ENCODE data around the gene KSR2. TPM values are rescaled to one million over a fixed set of nuclear protein-coding genes. Genes with fewer than 3 reads are reported as not detected.

The KSR2 gene
- total and polyA plus RNA-seq, 10 of the 15 experiments (the other 5 are each of a cell fraction or from before 2014, with no cell fraction given): under 0.01 to 1.5 (median 0.01) TPM; not detected in 3

DNA sequence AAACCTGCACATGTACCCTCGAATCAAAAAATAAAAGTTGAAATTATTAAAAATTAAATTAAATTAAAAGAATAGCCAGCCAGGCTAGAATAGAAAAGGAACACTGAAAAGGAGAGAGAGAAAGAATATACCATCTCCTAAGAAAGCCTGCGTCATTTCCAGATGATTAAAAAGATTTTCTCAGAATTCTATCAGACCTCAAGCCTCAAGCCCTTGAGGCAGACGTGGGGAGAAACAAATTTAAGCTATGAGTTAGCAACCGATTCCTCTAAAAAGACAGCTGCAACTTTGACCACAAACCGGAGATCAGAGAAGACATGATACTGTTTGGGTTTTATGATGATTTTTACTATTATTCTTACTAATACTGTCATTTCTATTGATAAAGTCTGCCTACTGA lies 138.3 kb downstream of the KSR2 start (continued):
- no peak for TF ChIP-seq SKIL (IDR thresholded peaks at IDR 0.05; ENCODE audit: low read depth, poor library complexity, severe bottlenecking)
- no peak for TF ChIP-seq MEF2A (IDR thresholded peaks at IDR 0.05; ENCODE audit: insufficient read depth, low read depth, low read length)
- TF ChIP-seq JUND (IDR thresholded peaks at IDR 0.05; ENCODE audit: low read depth, low read length): no peak

GRCh38 chr12:117829108-117829507 lies 139.7 kb downstream of the KSR2 start:
- no peak for ATAC-seq
- no peak for FAIRE-seq
- 44% methylated on average over 2 of the region's 2 CpGs for WGBS (ENCODE audit: insufficient coverage, insufficient replicate concordance, low lambda C conversion rate, missing lambda C conversion rate)
- no peaks in the 10 kb centered on the region for H3K36me3 ChIP-seq (ENCODE audit: control insufficient read depth in 2 of 2, insufficient read depth in 2 of 2, low read length in 1 of 2)
- DNase-seq (ENCODE audit: low read depth, low spot score): no peak
- no peak overlapping the region for H3K27ac ChIP-seq (ENCODE audit: control insufficient read depth, insufficient read depth)
- peaks cover 9% of the 10 kb centered on the region; the same call in 2 of the 3 replicates for H3K9me3 ChIP-seq (replicated peaks; ENCODE audit: control insufficient read depth, insufficient read depth, low read length)
- RAD21 ChIA-PET (ENCODE audit: unreplicated experiment): no interaction called here
- CTCF ChIA-PET: interaction anchor here (0.6 kb wide), 1 partner anchor 21 kb away, joined by 3 read pairs; no protein-coding TSS in a partner anchor
- no peaks in the 10 kb centered on the region for H4K20me1 ChIP-seq (ENCODE audit: control insufficient read depth, insufficient read depth)
- H2AFZ ChIP-seq (ENCODE audit: control insufficient read depth, low read depth, low read length): no peak overlapping the region
- no peak overlapping the region for H3K9ac ChIP-seq (ENCODE audit: control insufficient read depth, insufficient read depth, low read length)
- POLR2A ChIA-PET: no interaction called here
- intact Hi-C loops (cut with micrococcal nuclease; ENCODE audit: unreplicated experiment) (no loop called here), in situ Hi-C loops (cut with MboI) (no loop called here)
- H3K79me2 ChIP-seq (ENCODE audit: control insufficient read depth, insufficient read depth, low read length): no peaks in the 10 kb centered on the region
- SMC1A ChIA-PET (ENCODE audit: uncharacterized antibody, unreplicated experiment): no interaction called here
- BruUV-seq (replicated peaks): no TSS peak
- H3K27me3 ChIP-seq (replicated peaks in 1 of 2; ENCODE audit: control insufficient read depth in 2 of 2, insufficient read depth in 2 of 2, low read length in 1 of 2): no peaks in the 10 kb centered on the region
- H3K4me1 ChIP-seq (ENCODE audit: control insufficient read depth, insufficient read depth, low read length): no peaks in the 10 kb centered on the region
- H3K4me3 ChIP-seq: no peak overlapping the region
- H3K4me2 ChIP-seq (ENCODE audit: control insufficient read depth, insufficient read depth): no peak overlapping the region
- TF ChIP-seq SMAD1 (IDR thresholded peaks at IDR 0.05; ENCODE audit: low read depth, partially characterized antibody) (no peak), JUNB (IDR thresholded peaks at IDR 0.05) (no peak), MEF2A (IDR thresholded peaks at IDR 0.05; ENCODE audit: insufficient read depth, low read depth, low read length) (no peak), WRNIP1 (IDR thresholded peaks at IDR 0.05; ENCODE audit: borderline replicate concordance, low read depth, low read length) (no peak), TCF12 (IDR thresholded peaks at IDR 0.05; ENCODE audit: low read depth, low read length) (no peak), POU2F2 (IDR thresholded peaks at IDR 0.05; ENCODE audit: borderline replicate concordance, low read depth, low read length) (no peak), NR2F1 (conservative IDR thresholded peaks at IDR 0.05) (no peak), BCL11A (IDR thresholded peaks at IDR 0.05; ENCODE audit: low read depth, low read length) (no peak), ZNF207 (IDR thresholded peaks at IDR 0.05; ENCODE audit: borderline replicate concordance) (no peak), MYB (IDR thresholded peaks at IDR 0.05; ENCODE audit: borderline replicate concordance, low read depth, low read length) (no peak), ZNF274 (IDR thresholded peaks at IDR 0.05; ENCODE audit: insufficient read depth, insufficient read length) (no peak), USF1 (IDR thresholded peaks at IDR 0.05; ENCODE audit: borderline replicate concordance, extremely low read length, insufficient read depth, low read depth, low read length) (no peak)
- TF ChIP-seq, protein P1, sequence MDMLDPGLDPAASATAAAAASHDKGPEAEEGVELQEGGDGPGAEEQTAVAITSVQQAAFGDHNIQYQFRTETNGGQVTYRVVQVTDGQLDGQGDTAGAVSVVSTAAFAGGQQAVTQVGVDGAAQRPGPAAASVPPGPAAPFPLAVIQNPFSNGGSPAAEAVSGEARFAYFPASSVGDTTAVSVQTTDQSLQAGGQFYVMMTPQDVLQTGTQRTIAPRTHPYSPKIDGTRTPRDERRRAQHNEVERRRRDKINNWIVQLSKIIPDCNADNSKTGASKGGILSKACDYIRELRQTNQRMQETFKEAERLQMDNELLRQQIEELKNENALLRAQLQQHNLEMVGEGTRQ (IDR thresholded peaks at IDR 0.05; ENCODE audit: borderline replicate concordance, low read depth, low read length): no peak
- TF ChIP-seq, protein P2, sequence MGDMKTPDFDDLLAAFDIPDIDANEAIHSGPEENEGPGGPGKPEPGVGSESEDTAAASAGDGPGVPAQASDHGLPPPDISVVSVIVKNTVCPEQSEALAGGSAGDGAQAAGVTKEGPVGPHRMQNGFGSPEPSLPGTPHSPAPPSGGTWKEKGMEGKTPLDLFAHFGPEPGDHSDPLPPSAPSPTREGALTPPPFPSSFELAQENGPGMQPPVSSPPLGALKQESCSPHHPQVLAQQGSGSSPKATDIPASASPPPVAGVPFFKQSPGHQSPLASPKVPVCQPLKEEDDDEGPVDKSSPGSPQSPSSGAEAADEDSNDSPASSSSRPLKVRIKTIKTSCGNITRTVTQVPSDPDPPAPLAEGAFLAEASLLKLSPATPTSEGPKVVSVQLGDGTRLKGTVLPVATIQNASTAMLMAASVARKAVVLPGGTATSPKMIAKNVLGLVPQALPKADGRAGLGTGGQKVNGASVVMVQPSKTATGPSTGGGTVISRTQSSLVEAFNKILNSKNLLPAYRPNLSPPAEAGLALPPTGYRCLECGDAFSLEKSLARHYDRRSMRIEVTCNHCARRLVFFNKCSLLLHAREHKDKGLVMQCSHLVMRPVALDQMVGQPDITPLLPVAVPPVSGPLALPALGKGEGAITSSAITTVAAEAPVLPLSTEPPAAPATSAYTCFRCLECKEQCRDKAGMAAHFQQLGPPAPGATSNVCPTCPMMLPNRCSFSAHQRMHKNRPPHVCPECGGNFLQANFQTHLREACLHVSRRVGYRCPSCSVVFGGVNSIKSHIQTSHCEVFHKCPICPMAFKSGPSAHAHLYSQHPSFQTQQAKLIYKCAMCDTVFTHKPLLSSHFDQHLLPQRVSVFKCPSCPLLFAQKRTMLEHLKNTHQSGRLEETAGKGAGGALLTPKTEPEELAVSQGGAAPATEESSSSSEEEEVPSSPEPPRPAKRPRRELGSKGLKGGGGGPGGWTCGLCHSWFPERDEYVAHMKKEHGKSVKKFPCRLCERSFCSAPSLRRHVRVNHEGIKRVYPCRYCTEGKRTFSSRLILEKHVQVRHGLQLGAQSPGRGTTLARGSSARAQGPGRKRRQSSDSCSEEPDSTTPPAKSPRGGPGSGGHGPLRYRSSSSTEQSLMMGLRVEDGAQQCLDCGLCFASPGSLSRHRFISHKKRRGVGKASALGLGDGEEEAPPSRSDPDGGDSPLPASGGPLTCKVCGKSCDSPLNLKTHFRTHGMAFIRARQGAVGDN (IDR thresholded peaks at IDR 0.05): no peak

Data from GM12878 (cell line).